ENCODE measurements around the gene BTBD6. TPM values are rescaled to one million over a fixed set of nuclear protein-coding genes. Genes with fewer than 3 reads are reported as not detected.

Gene BTBD6
- total RNA-seq, 4 donors from 2014 or later: 41.0 to 52.7 (median 46.9) TPM

GRCh38 chr14:105229099-105229655, 19.2 kb upstream of the BTBD6 start:
- DNase-seq: no peak
- Histone ChIP-seq H3K27ac (no peak overlapping the region), H3K4me1 (peaks cover 0 to 16% (median 7%) of the 10 kb centered on the region in 3 donors), H3K4me3 (no peak overlapping the region), H3K36me3 (peaks cover 0 to 38% (median 16%) of the 10 kb centered on the region in 3 donors), H3K27me3 (no peaks in the 10 kb centered on the region), H3K9me3 (no peaks in the 10 kb centered on the region)
- no peak for TF ChIP-seq POLR2A (IDR thresholded peaks at IDR 0.05)
- TF ChIP-seq CTCF (IDR thresholded peaks at IDR 0.05): no peak
- 93 to 94% methylated on average over 3 to 10 of the region's 18 CpGs for WGBS, 2 donors
- intact Hi-C loops (cut with DNase I): no loop called here

DNA sequence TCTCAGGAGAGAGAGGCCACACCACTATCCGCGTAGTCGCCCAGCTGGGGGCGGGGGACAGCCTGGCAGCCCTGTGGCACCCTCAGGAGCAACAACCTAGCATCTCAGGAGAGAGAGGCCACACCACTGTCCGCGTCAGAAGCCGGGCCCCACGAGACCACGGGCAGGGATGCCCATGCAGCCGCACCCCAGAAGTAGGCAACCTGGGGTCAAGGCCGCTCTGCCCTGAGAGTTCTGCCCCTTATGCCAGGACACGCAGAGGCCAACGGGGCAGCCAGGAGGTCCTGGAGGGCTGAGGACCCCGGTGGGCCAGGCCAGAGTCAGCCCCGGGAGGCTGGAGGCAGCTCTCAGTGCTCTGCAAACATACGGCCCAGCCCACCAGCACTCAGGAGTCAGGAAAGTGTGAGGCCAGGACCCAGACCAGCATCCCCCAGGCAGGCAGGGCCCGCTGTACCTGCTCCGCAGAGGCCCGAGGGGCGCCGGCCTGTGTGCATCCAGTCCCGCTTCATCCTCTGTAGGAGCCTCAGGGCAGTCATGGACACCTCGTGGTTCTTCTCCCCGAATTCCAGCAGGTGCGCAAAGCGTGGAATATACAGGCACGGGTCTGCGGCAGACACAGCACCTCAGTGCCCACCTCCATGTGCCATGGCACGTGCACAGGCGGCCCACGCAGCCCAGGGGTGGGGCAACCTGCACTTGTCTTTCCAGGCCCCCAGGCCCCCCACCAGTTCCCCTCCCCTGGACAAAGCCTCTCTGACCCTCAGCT, 7.3 kb upstream of the BTBD6 start:
- no peaks in the 10 kb centered on the region for H3K9me3 ChIP-seq
- TF ChIP-seq CTCF (IDR thresholded peaks at IDR 0.05) (no peak), POLR2A (IDR thresholded peaks at IDR 0.05) (no peak)
- intact Hi-C loops (cut with DNase I): no loop called here
- no peak for DNase-seq
- H3K4me1 ChIP-seq: peaks cover 0 to 3% (median 0%) of the 10 kb centered on the region in 3 donors
- H3K4me3 ChIP-seq: no peak overlapping the region
- peaks cover 0 to 35% (median 11%) of the 10 kb centered on the region in 3 donors for H3K36me3 ChIP-seq
- no peaks in the 10 kb centered on the region for H3K27me3 ChIP-seq
- H3K27ac ChIP-seq: no peak overlapping the region
- 91% methylated on average over 12 of the region's 31 CpGs; no CpG with 5 or more reads in 1 of the 2 donors for WGBS, 2 donors

DNA sequence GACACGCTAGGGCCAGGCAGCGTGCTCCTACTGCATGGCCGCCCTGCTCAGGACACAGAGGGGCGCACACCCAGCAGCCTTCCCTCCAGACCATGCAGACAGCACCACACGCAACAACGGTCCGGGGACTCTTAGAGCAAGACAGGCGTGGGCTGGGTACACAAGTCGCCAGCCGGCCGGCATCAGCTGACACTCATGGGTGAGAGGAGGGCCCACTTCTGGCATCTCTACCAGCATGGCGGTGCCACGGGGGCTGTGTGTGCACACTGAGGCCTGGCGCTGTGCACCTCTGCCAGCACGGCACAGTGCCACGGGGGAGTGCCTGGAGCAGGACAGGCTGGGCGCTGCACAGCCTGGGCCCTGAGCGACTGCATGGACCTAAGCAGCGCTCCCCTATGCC, 6.7 kb upstream of the BTBD6 start:
- Histone ChIP-seq H3K27ac (no peak overlapping the region), H3K4me1 (peaks cover 0 to 5% (median 0%) of the 10 kb centered on the region in 3 donors), H3K4me3 (no peak overlapping the region), H3K27me3 (no peaks in the 10 kb centered on the region), H3K36me3 (peaks cover 0 to 38% (median 11%) of the 10 kb centered on the region in 3 donors), H3K9me3 (no peaks in the 10 kb centered on the region)
- TF ChIP-seq POLR2A (IDR thresholded peaks at IDR 0.05) (no peak), CTCF (IDR thresholded peaks at IDR 0.05) (no peak)
- WGBS, 2 donors: 73% methylated on average over 4 of the region's 19 CpGs; no CpG with 5 or more reads in 1 of the 2 donors
- intact Hi-C loops (cut with DNase I): no loop called here
- no peak for DNase-seq

- no peaks in the 10 kb centered on the region for H3K9me3 ChIP-seq
- WGBS, 2 donors: 86% methylated on average over 10 of the region's 10 CpGs
- intact Hi-C loops (cut with DNase I): no loop called here
- DNase-seq: no peak
- H3K4me1 ChIP-seq: peaks cover 10 to 24% (median 10%) of the 10 kb centered on the region in 3 donors
- TF ChIP-seq CTCF (IDR thresholded peaks at IDR 0.05): no peak
- H3K4me3 ChIP-seq: no peak overlapping the region
- H3K27me3 ChIP-seq: no peaks in the 10 kb centered on the region
- H3K27ac ChIP-seq: no peak overlapping the region
- H3K36me3 ChIP-seq: peaks cover 0 to 46% (median 11%) of the 10 kb centered on the region in 3 donors
Observed at GRCh38 chr14:105244334-105244733, 4.0 kb upstream of the BTBD6 start.

DNA sequence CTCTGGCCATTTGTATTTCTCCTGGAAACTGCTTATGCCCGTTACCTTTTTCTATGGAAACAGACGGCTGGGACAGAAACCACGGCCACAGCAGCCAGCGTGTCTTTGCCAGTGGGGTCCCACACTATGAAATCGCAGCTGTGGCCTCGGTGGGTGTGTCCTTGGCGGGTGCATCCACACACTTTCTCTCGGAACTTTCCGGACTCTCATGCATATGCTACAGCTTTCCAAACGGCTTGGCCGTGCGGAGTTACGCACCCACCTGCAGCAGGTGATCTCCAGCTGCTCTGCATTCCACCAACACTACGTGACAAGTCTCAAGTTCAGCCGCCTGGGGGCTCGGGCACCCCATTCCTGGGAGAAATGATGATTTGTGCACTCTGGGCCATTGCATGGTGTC, 1.3 kb upstream of the BTBD6 start:
- no peak for DNase-seq
- WGBS, 2 donors: 89 to 96% methylated on average over 14 of the region's 16 CpGs
- no peaks in the 10 kb centered on the region for H3K27me3 ChIP-seq
- TF ChIP-seq POLR2A (IDR thresholded peaks at IDR 0.05): no peak
- no peak for TF ChIP-seq CTCF (IDR thresholded peaks at IDR 0.05)
- no peak overlapping the region for H3K27ac ChIP-seq
- peaks cover 5 to 60% (median 7%) of the 10 kb centered on the region in 3 donors for H3K36me3 ChIP-seq
- H3K4me3 ChIP-seq: no peak overlapping the region
- peaks cover 16 to 37% (median 19%) of the 10 kb centered on the region in 3 donors for H3K4me1 ChIP-seq
- intact Hi-C loops (cut with DNase I): no loop called here
- no peaks in the 10 kb centered on the region for H3K9me3 ChIP-seq

Data from esophagus squamous epithelium (tissue), 5 donors.